GM20431 (cell line): ENCODE results near the gene C11orf86.

Experiments used
- in situ Hi-C: fragments of 300-500 bp; cut with MseI, MboI; formaldehyde crosslinking; loops from one replicate; pipeline ENCODE4 v1.15.0; 2020; ENCODE audit warnings: low sequenced_read_pairs; ENCODE audit not compliant: unreplicated experiment

The C11orf86 gene

DNA sequence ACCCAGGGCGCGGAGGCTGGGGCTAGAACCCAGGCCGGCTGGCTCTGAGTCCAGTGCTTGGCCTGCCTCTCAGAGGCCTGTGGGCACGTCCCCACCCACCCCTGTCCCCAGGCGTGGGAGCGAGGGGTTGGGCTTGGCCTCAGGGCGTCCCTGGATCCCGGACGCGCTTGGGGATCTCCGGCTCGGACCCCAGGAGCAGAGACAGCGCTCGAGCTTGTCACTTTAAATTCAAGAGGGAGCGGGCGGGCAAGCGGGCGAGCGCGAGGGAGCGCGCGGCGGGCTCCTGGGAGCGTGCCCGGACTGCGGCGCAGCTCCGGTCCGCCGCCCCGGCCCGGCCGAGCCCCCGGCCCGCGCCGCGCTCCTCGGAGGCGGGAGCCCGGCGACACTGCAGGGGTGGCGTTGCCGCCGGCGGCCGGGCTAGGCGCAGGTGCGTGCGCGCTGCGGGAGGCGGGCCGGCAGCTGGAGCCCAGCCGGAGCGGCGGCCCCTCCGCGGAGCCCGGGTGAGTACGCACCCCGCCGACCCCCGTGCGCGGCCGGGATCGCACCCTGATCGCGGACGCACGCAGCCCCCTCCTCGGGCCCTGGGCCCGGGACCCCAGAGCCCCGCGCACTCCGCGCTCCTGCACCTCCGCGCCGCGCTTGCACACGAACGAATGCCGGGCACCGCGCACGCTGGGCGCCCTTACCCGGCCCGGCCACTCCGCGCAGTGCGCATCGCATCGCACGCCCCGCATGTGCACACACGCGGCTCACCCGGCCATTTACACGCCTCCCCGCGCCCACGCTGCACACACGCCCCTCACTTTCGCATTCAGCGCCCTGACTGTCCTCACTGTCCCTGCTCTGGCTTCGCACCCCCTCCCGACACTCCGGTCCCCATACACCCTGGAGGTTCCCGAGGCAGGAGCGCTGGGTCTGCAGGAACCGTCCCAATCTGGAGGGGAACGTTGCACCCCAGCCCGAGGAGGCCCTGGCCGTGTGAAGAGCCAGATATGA is 48.2 kb downstream of the C11orf86 start, which contains the start of gene SYT12:
Gene SYT12, plus strand, starts transcription at position 174 of the 996 bp plus-strand sequence. CDS start 7,011 bp downstream, outside the sequence.
- in situ Hi-C loops, result no loop called here

DNA sequence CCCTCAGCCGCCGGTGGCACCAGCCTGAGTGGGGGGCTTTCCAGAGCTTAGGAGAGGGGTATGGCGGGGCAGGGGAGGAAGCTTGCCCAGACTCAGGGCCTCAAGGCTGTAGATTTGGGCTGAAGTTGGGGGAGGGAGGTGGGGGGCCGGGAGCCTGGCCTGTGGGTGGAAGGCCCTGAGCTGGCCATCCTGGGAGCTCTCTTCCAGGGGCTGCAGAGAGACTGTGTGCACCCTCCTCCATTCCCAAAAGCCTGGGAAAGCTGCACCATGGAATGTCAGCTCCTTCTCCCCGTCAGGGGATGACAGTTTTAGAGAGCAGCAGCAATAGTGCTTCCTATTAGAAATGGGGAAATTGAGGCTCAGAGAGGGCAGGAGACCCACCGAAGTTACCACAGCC is 48.9 kb downstream of the C11orf86 start:
- in situ Hi-C loops, result no loop called here

DNA sequence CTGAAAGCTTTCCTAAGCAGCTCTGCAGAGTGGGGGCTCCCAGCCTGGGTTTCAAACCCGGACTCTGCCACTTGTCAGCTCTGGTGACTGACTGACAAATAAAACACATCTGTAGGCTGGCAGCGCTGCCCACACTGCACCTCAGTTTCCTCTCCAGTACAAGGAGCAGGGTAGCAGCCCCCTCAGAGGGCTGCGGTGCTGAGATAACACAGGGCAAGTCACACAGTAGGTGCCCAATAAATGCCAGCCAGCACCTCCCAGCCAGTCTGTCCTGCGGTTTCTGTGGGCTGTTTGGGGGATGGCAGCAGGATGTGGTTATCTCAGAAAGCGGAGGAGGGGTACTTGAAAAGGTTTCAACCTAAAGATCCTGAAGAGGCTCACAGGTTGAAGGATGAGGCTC is 49.3 kb downstream of the C11orf86 start:
- in situ Hi-C loops, result no loop called here

DNA sequence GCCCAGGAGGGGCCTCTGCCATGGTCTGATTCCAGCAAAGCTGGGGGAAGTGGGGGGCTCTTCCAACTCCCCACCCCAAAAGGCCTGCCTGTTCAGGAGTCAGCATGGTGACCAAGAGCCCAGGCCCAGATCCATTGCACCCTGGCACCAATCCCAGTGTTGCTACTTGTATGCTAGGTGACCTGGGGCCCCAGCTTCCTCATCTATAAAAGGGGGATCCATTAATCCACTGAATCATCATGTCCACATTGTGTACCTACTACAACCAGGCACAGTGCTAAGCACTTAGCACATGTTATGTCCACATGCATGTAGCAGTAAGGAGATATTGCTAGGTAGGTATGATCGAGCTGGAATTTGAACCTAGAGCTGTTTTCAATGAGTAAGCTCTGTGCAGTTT is 49.9 kb downstream of the C11orf86 start:
- in situ Hi-C loops, result no loop called here

DNA sequence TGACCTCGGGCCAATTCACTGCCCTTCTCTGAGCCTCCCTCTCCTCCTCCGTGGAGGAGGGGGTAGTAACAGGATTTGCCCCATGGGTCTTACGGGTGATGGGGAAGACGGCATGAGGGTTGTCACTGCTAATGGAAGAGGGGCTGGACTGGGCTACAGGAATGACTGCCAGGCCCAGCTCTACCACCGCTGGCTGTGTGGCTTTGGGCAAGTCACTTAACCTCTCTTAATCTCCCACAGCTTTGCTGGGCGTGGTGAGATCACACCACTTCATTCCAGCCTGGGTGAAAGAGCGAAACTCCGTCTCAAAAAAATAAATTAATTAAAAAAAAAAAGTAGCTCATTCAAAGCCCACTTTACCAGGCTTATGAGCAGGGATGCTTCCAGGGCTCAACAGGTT is 50.6 kb downstream of the C11orf86 start:
- in situ Hi-C loops, result no loop called here
